Measurements from ENCODE around the gene NDUFS7.

NDUFS7 gene

GRCh38 chr19:1387684-1388636 lies 4.3 kb downstream of the NDUFS7 start:
- peaks cover 7% of the 10 kb centered on the region for H3K27me3 Mint-ChIP-seq (ENCODE audit: low read depth)
- no peak overlapping the region for H3K4me3 Mint-ChIP-seq
- peaks cover 15% of the 10 kb centered on the region for H3K36me3 Mint-ChIP-seq (ENCODE audit: low read depth)
- H3K4me1 Mint-ChIP-seq (ENCODE audit: low read depth) = peaks cover 12% of the 10 kb centered on the region
- no peaks in the 10 kb centered on the region for H3K9me3 Mint-ChIP-seq
- no peak overlapping the region for H3K27ac Mint-ChIP-seq

- H3K36me3 Mint-ChIP-seq (ENCODE audit: low read depth) = peaks cover 11% of the 10 kb centered on the region
- peaks cover 5% of the 10 kb centered on the region for H3K4me1 Mint-ChIP-seq (ENCODE audit: low read depth)
- H3K27me3 Mint-ChIP-seq (ENCODE audit: low read depth) = peaks cover under 1% of the 10 kb centered on the region
- H3K9me3 Mint-ChIP-seq = no peaks in the 10 kb centered on the region
- H3K27ac Mint-ChIP-seq = no peak overlapping the region
- H3K4me3 Mint-ChIP-seq = no peak overlapping the region
These were observed 4.9 kb downstream of the NDUFS7 start for GRCh38 chr19:1388637-1389026.

GRCh38 chr19:1389033-1389940 lies 5.6 kb downstream of the NDUFS7 start:
- Mint-ChIP-seq H3K36me3 (ENCODE audit: low read depth) (peaks cover 9% of the 10 kb centered on the region), H3K27ac (no peak overlapping the region), H3K9me3 (no peaks in the 10 kb centered on the region), H3K27me3 (ENCODE audit: low read depth) (no peaks in the 10 kb centered on the region), H3K4me1 (ENCODE audit: low read depth) (peaks cover 5% of the 10 kb centered on the region), H3K4me3 (no peak overlapping the region)

- H3K36me3 Mint-ChIP-seq (ENCODE audit: low read depth) = peaks cover 9% of the 10 kb centered on the region
- H3K27me3 Mint-ChIP-seq (ENCODE audit: low read depth) = no peaks in the 10 kb centered on the region
These were observed 7.2 kb downstream of the NDUFS7 start for GRCh38 chr19:1390890-1391423.

GRCh38 chr19:1392407-1392806 lies 8.7 kb downstream of the NDUFS7 start:
- no peaks in the 10 kb centered on the region for H3K27me3 Mint-ChIP-seq (ENCODE audit: low read depth)
- H3K27ac Mint-ChIP-seq = no peak overlapping the region
- H3K4me3 Mint-ChIP-seq = no peak overlapping the region
- H3K36me3 Mint-ChIP-seq (ENCODE audit: low read depth) = peaks cover 9% of the 10 kb centered on the region
- no peaks in the 10 kb centered on the region for H3K4me1 Mint-ChIP-seq (ENCODE audit: low read depth)
- no peaks in the 10 kb centered on the region for H3K9me3 Mint-ChIP-seq

More at GRCh38 chr19:1390890-1391423, 7.2 kb downstream of the NDUFS7 start:
- Mint-ChIP-seq H3K4me1 (ENCODE audit: low read depth) (no peaks in the 10 kb centered on the region), H3K4me3 (no peak overlapping the region), H3K9me3 (no peaks in the 10 kb centered on the region), H3K27ac (no peak overlapping the region)

GRCh38 chr19:1392939-1393530 lies 9.3 kb downstream of the NDUFS7 start:
- no peaks in the 10 kb centered on the region for H3K27me3 Mint-ChIP-seq (ENCODE audit: low read depth)
- H3K4me1 Mint-ChIP-seq (ENCODE audit: low read depth) = no peaks in the 10 kb centered on the region
- no peaks in the 10 kb centered on the region for H3K9me3 Mint-ChIP-seq
- no peak overlapping the region for H3K4me3 Mint-ChIP-seq
- H3K27ac Mint-ChIP-seq = no peak overlapping the region
- H3K36me3 Mint-ChIP-seq (ENCODE audit: low read depth) = peaks cover 9% of the 10 kb centered on the region

GRCh38 chr19:1393841-1394240 lies 10.1 kb downstream of the NDUFS7 start:
- H3K4me3 Mint-ChIP-seq = no peak overlapping the region
- no peaks in the 10 kb centered on the region for H3K27me3 Mint-ChIP-seq (ENCODE audit: low read depth)
- no peaks in the 10 kb centered on the region for H3K9me3 Mint-ChIP-seq
- no peak overlapping the region for H3K27ac Mint-ChIP-seq
- H3K4me1 Mint-ChIP-seq (ENCODE audit: low read depth) = no peaks in the 10 kb centered on the region
- H3K36me3 Mint-ChIP-seq (ENCODE audit: low read depth) = peaks cover 9% of the 10 kb centered on the region

GRCh38 chr19:1394252-1395193 lies 10.8 kb downstream of the NDUFS7 start:
- Mint-ChIP-seq H3K36me3 (ENCODE audit: low read depth) (peaks cover 4% of the 10 kb centered on the region), H3K4me3 (no peak overlapping the region), H3K27me3 (ENCODE audit: low read depth) (no peaks in the 10 kb centered on the region), H3K27ac (no peak overlapping the region), H3K4me1 (ENCODE audit: low read depth) (no peaks in the 10 kb centered on the region), H3K9me3 (no peaks in the 10 kb centered on the region)

- H3K27me3 Mint-ChIP-seq (ENCODE audit: low read depth) = no peaks in the 10 kb centered on the region
- no peaks in the 10 kb centered on the region for H3K4me1 Mint-ChIP-seq (ENCODE audit: low read depth)
- peaks cover under 1% of the 10 kb centered on the region for H3K36me3 Mint-ChIP-seq (ENCODE audit: low read depth)
- H3K9me3 Mint-ChIP-seq = no peaks in the 10 kb centered on the region
- no peak overlapping the region for H3K27ac Mint-ChIP-seq
- H3K4me3 Mint-ChIP-seq = no peak overlapping the region
These were observed 11.7 kb downstream of the NDUFS7 start for GRCh38 chr19:1395194-1396018.

GRCh38 chr19:1396019-1396767 lies 12.5 kb downstream of the NDUFS7 start:
- no peaks in the 10 kb centered on the region for H3K27me3 Mint-ChIP-seq (ENCODE audit: low read depth)
- H3K9me3 Mint-ChIP-seq = no peaks in the 10 kb centered on the region
- no peak overlapping the region for H3K27ac Mint-ChIP-seq
- H3K36me3 Mint-ChIP-seq (ENCODE audit: low read depth) = no peaks in the 10 kb centered on the region
- H3K4me3 Mint-ChIP-seq = no peak overlapping the region
- H3K4me1 Mint-ChIP-seq (ENCODE audit: low read depth) = no peaks in the 10 kb centered on the region

- H3K9me3 Mint-ChIP-seq = no peaks in the 10 kb centered on the region
- no peaks in the 10 kb centered on the region for H3K4me1 Mint-ChIP-seq (ENCODE audit: low read depth)
- no peaks in the 10 kb centered on the region for H3K27me3 Mint-ChIP-seq (ENCODE audit: low read depth)
- no peaks in the 10 kb centered on the region for H3K36me3 Mint-ChIP-seq (ENCODE audit: low read depth)
- H3K4me3 Mint-ChIP-seq = no peak overlapping the region
- H3K27ac Mint-ChIP-seq = no peak overlapping the region
These were observed 13.3 kb downstream of the NDUFS7 start for GRCh38 chr19:1396768-1397679.

All from T-helper 1 cell treated with Interleukin-12 subunit alpha and Interleukin-12 subunit beta and Interleukin-4 antibody, amounts not matched to agents 30 μg/mL and 1 μg/mL, for 36 hours (primary cell).